Thymus (tissue), 11 donors: Measurements from ENCODE around the gene MMP21. TPM values are rescaled to one million over a fixed set of nuclear protein-coding genes. Genes with fewer than 3 reads are reported as not detected.

ENCODE experiments used
- DNase-seq, 9 donors: peaks; one replicate each; pipeline ENCODE4 v3.0.0-alpha.2; 2013; ENCODE audit warnings: low spot score in 9 of 9, low read depth in 6 of 9, missing footprints in 1 of 9
- H3K27ac ChIP-seq, 2 donors: one replicate each; pipeline ENCODE4 v1.5.1; 2013; ENCODE audit warnings: control low read depth in 1 of 2, low read depth in 1 of 2, low read length in 1 of 2, mild to moderate bottlenecking in 1 of 2, moderate library complexity in 1 of 2
- H3K27me3 ChIP-seq, 2 donors: one replicate each; pipeline ENCODE4 v1.5.1; 2013; ENCODE audit warnings: low read length in 1 of 2; ENCODE audit not compliant: control insufficient read depth in 2 of 2, insufficient read depth in 1 of 2
- H3K36me3 ChIP-seq, 2 donors: one replicate each; pipeline ENCODE4 v1.5.1; 2013; ENCODE audit warnings: low read length in 1 of 2, mild to moderate bottlenecking in 1 of 2, moderate library complexity in 1 of 2; ENCODE audit not compliant: control insufficient read depth in 2 of 2, insufficient read depth in 2 of 2
- H3K4me1 ChIP-seq, 2 donors: one replicate each; pipeline ENCODE4 v1.5.1; 2013; ENCODE audit warnings: low read length in 2 of 2; ENCODE audit not compliant: control insufficient read depth in 2 of 2, insufficient read depth in 2 of 2
- H3K4me3 ChIP-seq, 2 donors: one replicate each; pipeline ENCODE4 v1.5.1; 2013; ENCODE audit warnings: low read length in 2 of 2, control low read depth in 1 of 2, mild to moderate bottlenecking in 1 of 2
- H3K9me3 ChIP-seq, 2 donors: one replicate each; pipeline ENCODE4 v1.5.1; 2013; ENCODE audit warnings: low read length in 1 of 2, mild to moderate bottlenecking in 1 of 2; ENCODE audit not compliant: control insufficient read depth in 2 of 2, insufficient read depth in 1 of 2
- WGBS: extraction: QIAGEN DNeasy Blood & Tissue Kit; methylation state at CpG from one replicate; pipeline ENCODE4 v1.1.7; 2013; 5-methylcytosine and 5-hydroxymethylcytosine counted together
- polyA plus RNA-seq: library from polyadenylated mRNA; stranded (reverse); fragments of 200-250 nt; gene quantifications from one replicate; pipeline ENCODE4 v1.2.3, GENCODE V29; 2013
- total RNA-seq: library from RNA; stranded (reverse); fragments of 120-200 nt; gene quantifications from one replicate; pipeline ENCODE4 v1.2.4, GENCODE V29; 2013
- donor health status: healthy.

MMP21 gene
- total and polyA plus RNA-seq, 2 donors: 0.18 TPM; not detected in 1

- Histone ChIP-seq H3K9me3 (no peaks in the 10 kb centered on the region), H3K27me3 (no peaks in the 10 kb centered on the region), H3K36me3 (peaks cover 37 to 68% of the 10 kb centered on the region in 2 donors), H3K4me1 (no peaks in the 10 kb centered on the region), H3K27ac (no peak overlapping the region), H3K4me3 (no peak overlapping the region)
- whole genome bisulfite sequencing: 95% methylated on average over 4 of the region's 4 CpGs
- DNase-seq: no peak
These were observed 17.9 kb downstream of the MMP21 start for GRCh38 chr10:125757742-125758141.

GRCh38 chr10:125756853-125757487, 18.7 kb downstream of the MMP21 start:
- Histone ChIP-seq H3K4me1 (no peaks in the 10 kb centered on the region), H3K4me3 (no peak overlapping the region), H3K27me3 (no peaks in the 10 kb centered on the region), H3K27ac (no peak overlapping the region), H3K9me3 (no peaks in the 10 kb centered on the region), H3K36me3 (peaks cover 39 to 67% of the 10 kb centered on the region in 2 donors)
- 98% methylated on average over 5 of the region's 5 CpGs for WGBS
- no peak for DNase-seq

GRCh38 chr10:125756196-125756595, 19.4 kb downstream of the MMP21 start:
- H3K36me3 ChIP-seq: peaks cover 45 to 68% of the 10 kb centered on the region in 2 donors
- H3K9me3 ChIP-seq: no peaks in the 10 kb centered on the region
- no peak overlapping the region for H3K27ac ChIP-seq
- no peaks in the 10 kb centered on the region for H3K4me1 ChIP-seq
- no peaks in the 10 kb centered on the region for H3K27me3 ChIP-seq
- WGBS: 96% methylated on average over 5 of the region's 5 CpGs
- no peak for DNase-seq
- H3K4me3 ChIP-seq: no peak overlapping the region

- Histone ChIP-seq H3K4me3 (no peak overlapping the region), H3K27ac (no peak overlapping the region), H3K36me3 (peaks cover 59 to 84% of the 10 kb centered on the region in 2 donors), H3K4me1 (no peaks in the 10 kb centered on the region), H3K27me3 (no peaks in the 10 kb centered on the region), H3K9me3 (no peaks in the 10 kb centered on the region)
- WGBS: 96% methylated on average over 5 of the region's 5 CpGs
- no peak for DNase-seq
These were observed 28.2 kb downstream of the MMP21 start for GRCh38 chr10:125747417-125747816.

GRCh38 chr10:125744909-125745308, 30.7 kb downstream of the MMP21 start:
- Histone ChIP-seq H3K27ac (no peak overlapping the region), H3K27me3 (no peaks in the 10 kb centered on the region), H3K9me3 (no peaks in the 10 kb centered on the region), H3K4me1 (no peaks in the 10 kb centered on the region), H3K36me3 (peaks cover 60 to 82% of the 10 kb centered on the region in 2 donors), H3K4me3 (no peak overlapping the region)
- DNase-seq: no peak
- 98% methylated on average over 2 of the region's 2 CpGs for WGBS

- no peak overlapping the region for H3K27ac ChIP-seq
- H3K27me3 ChIP-seq: no peaks in the 10 kb centered on the region
- H3K4me3 ChIP-seq: no peak overlapping the region
- DNase-seq: no peak
- no peaks in the 10 kb centered on the region for H3K9me3 ChIP-seq
- peaks cover 49 to 84% of the 10 kb centered on the region in 2 donors for H3K36me3 ChIP-seq
- no peaks in the 10 kb centered on the region for H3K4me1 ChIP-seq
- 87% methylated on average over 2 of the region's 2 CpGs for WGBS
These were observed 33.2 kb downstream of the MMP21 start for GRCh38 chr10:125742465-125742864.

- Histone ChIP-seq H3K27me3 (no peaks in the 10 kb centered on the region), H3K9me3 (no peaks in the 10 kb centered on the region), H3K36me3 (peaks cover 53 to 86% of the 10 kb centered on the region in 2 donors), H3K27ac (no peak overlapping the region), H3K4me1 (no peaks in the 10 kb centered on the region), H3K4me3 (no peak overlapping the region)
- 96% methylated on average over 7 of the region's 7 CpGs for WGBS
- no peak for DNase-seq
These were observed 35.5 kb downstream of the MMP21 start for GRCh38 chr10:125739994-125740679.

GRCh38 chr10:125738206-125738605, 37.4 kb downstream of the MMP21 start:
- Histone ChIP-seq H3K9me3 (no peaks in the 10 kb centered on the region), H3K27me3 (no peaks in the 10 kb centered on the region), H3K4me1 (no peaks in the 10 kb centered on the region), H3K36me3 (peaks cover 38 to 79% of the 10 kb centered on the region in 2 donors), H3K27ac (no peak overlapping the region), H3K4me3 (no peak overlapping the region)
- over 99% methylated on average over 5 of the region's 5 CpGs for WGBS
- no peak for DNase-seq

- Histone ChIP-seq H3K36me3 (peaks cover 44 to 79% of the 10 kb centered on the region in 2 donors), H3K27ac (no peak overlapping the region), H3K4me1 (no peaks in the 10 kb centered on the region), H3K4me3 (no peak overlapping the region), H3K9me3 (no peaks in the 10 kb centered on the region), H3K27me3 (no peaks in the 10 kb centered on the region)
- no peak for DNase-seq
- WGBS: 98% methylated on average over 1 of the region's 1 CpG
These were observed 40.8 kb downstream of the MMP21 start for GRCh38 chr10:125734823-125735222.
